Neural cell (in vitro differentiated cells): ENCODE results near the gene HGF.

Experiments used
- CTCF ChIP-seq: fragments of 450-650 bp; IDR thresholded peaks from 2 replicates; pipeline ENCODE4 v1.5.1; 2014; ENCODE audit warnings: antibody characterized with exemption, mild to moderate bottlenecking, moderate library complexity; ENCODE audit not compliant: poor library complexity, severe bottlenecking
- TAF1 ChIP-seq: IDR thresholded peaks from 2 replicates; pipeline ENCODE4 v1.6.1; 2012; ENCODE audit warnings: low read depth

DNA sequence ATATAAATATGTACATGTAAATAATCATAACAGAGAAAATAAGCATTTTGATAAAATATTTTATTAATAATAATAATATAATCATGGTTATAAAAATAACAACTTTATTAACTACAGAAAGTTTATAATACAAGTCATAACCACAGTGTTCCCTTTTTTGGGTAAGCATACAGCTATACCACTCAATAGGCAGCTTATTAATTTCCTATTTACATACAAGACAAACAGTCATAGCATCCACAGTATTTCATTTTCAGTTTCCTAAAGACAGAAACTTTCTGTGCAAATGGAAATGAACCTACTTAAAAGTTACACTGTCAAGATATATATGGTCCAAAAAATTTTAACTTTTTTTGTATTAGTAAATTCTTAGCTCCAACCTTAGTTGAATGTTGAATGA lies 70.9 kb downstream of the HGF start:
- TF ChIP-seq CTCF (no peak), TAF1 (no peak)
